Stimulated activated naive CD8-positive, alpha-beta T cell treated with anti-CD3 and anti-CD28 coated beads, Interleukin-15, Interleukin-2, amounts not matched to agents 100 ng/mL and 50 ng/mL, for 24 hours (primary cell): Measurements from ENCODE around the gene B3GALT5.

Source experiments
- H3K27ac Mint-ChIP-seq: one replicate; pipeline ENCODE4 v1.8.0; 2021; ENCODE audit warnings: mild to moderate bottlenecking, mixed read lengths
- H3K27me3 Mint-ChIP-seq: one replicate; pipeline ENCODE4 v1.8.0; 2021; ENCODE audit warnings: mixed read lengths
- H3K36me3 Mint-ChIP-seq: one replicate; pipeline ENCODE4 v1.8.0; 2021; ENCODE audit warnings: low read depth, mixed read lengths
- H3K4me1 Mint-ChIP-seq: one replicate; pipeline ENCODE4 v1.8.0; 2021; ENCODE audit warnings: low read depth, mixed read lengths
- H3K4me3 Mint-ChIP-seq: one replicate; pipeline ENCODE4 v1.8.0; 2021; ENCODE audit warnings: mild to moderate bottlenecking, mixed read lengths
- H3K9me3 Mint-ChIP-seq: one replicate; pipeline ENCODE4 v1.8.0; 2021; ENCODE audit warnings: mixed read lengths

The B3GALT5 gene

DNA sequence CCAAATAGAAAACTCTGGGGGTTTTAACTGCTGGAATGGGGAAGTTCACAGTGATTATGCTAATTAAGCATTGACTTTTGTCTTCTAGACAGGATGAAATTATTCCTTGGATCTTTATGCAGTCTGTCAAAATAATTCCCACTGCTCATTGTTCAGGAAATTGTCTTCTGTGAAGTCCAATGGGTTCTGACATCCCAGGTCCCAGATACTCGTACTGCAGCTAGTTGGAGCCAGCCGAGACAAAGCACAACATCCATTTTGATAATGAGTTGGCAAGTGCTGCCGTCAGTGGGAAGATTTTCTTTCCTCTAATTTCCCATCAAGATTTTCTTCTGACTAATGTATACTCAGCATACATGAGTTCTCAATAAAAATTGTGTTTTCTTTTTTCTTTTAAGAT is 17.3 kb upstream of the B3GALT5 start:
- peaks cover 1% of the 10 kb centered on the region for H3K27me3 Mint-ChIP-seq
- no peak overlapping the region for H3K4me3 Mint-ChIP-seq
- H3K4me1 Mint-ChIP-seq, result no peaks in the 10 kb centered on the region
- no peaks in the 10 kb centered on the region for H3K9me3 Mint-ChIP-seq
- no peaks in the 10 kb centered on the region for H3K36me3 Mint-ChIP-seq
- H3K27ac Mint-ChIP-seq, result no peak overlapping the region

- Mint-ChIP-seq H3K4me3 (no peak overlapping the region), H3K27ac (no peak overlapping the region), H3K4me1 (no peaks in the 10 kb centered on the region), H3K27me3 (peaks cover 5% of the 10 kb centered on the region), H3K36me3 (no peaks in the 10 kb centered on the region), H3K9me3 (no peaks in the 10 kb centered on the region)
These were observed 15.1 kb upstream of the B3GALT5 start for GRCh38 chr21:39597595-39597994.

DNA sequence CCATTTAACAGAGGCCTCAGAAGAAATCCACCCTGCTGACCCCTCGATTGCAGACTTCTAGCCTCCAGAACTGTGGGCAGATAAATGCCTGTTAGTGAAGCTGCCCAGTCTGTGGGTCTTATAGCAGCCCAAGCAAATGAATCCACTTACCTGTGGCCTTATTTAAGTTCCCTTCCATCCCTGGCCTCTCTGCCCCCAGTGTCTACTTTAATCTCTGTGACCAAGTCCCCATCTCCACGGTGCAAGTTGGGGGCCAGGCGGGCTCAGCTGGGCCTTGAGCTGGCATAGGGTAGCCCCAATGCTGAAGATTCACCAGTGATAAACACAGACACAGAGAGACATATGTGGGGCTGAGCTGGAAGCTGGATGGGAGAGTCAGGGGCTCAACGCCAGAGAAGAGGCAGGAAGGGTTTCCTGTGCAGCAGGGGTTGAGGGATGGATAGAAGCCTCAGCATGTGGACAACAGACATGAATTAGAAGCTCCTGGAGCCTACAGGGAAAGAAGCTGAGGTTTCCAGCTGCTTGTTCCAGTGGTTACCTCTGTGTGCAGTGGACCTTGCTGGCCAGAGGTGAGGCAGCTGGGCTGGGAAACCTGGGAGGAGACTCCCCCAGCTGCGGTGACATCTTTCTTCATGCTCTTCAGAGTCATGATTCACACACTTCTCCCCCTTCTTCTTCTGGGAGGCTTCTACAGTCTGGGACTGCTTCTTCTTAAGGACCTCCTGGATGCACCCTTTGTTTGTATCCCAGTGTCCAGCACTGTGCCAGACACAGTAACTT is 13.4 kb upstream of the B3GALT5 start:
- H3K27ac Mint-ChIP-seq, result no peak overlapping the region

DNA sequence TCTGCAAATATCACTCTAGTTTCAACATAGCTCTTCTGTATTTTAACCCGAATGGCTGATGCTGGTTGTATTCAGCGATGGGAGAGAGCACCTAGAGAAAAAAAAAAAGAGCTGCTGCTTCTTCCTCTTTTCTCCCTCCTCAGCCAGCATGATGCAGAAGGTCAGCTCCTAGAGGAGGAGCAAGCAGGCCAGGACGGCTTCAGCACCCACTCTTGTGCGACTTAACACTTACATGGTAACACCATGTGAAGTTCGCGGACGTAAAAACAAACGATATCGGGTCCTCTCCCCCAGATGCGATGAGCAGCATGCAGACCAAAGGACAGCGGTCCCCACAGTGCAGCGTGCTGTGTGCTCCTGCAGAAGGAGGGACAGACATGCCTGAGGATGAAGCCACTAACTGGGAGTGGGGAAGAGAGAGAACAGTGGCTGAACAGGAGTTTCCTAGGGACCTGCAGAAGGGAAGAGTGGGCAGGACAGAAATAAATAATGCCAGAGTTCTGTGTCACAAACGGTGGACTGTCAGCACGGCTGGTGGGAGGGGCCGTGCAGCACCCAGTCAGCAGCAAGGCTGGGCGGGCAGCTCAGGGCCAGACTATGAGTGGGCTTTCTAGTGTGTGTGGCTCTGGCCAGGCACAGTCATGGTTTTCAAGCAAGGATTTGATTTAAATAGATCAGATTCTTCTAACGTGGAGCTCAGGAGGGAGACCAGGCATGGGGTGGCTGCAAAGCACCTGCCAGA is 11.4 kb upstream of the B3GALT5 start:
- Mint-ChIP-seq H3K4me1 (no peaks in the 10 kb centered on the region), H3K4me3 (no peak overlapping the region), H3K27me3 (peaks cover 5% of the 10 kb centered on the region), H3K9me3 (no peaks in the 10 kb centered on the region), H3K36me3 (no peaks in the 10 kb centered on the region), H3K27ac (no peak overlapping the region)

More for the DNA sequence above, 13.4 kb upstream of the B3GALT5 start:
- Mint-ChIP-seq H3K27me3 (peaks cover 5% of the 10 kb centered on the region), H3K36me3 (no peaks in the 10 kb centered on the region), H3K9me3 (no peaks in the 10 kb centered on the region), H3K4me1 (no peaks in the 10 kb centered on the region), H3K4me3 (no peak overlapping the region)

- Mint-ChIP-seq H3K27me3 (peaks cover 5% of the 10 kb centered on the region), H3K27ac (no peak overlapping the region), H3K36me3 (no peaks in the 10 kb centered on the region), H3K4me3 (no peak overlapping the region), H3K9me3 (no peaks in the 10 kb centered on the region), H3K4me1 (no peaks in the 10 kb centered on the region)
These were observed 10.6 kb upstream of the B3GALT5 start for GRCh38 chr21:39602076-39602689.

DNA sequence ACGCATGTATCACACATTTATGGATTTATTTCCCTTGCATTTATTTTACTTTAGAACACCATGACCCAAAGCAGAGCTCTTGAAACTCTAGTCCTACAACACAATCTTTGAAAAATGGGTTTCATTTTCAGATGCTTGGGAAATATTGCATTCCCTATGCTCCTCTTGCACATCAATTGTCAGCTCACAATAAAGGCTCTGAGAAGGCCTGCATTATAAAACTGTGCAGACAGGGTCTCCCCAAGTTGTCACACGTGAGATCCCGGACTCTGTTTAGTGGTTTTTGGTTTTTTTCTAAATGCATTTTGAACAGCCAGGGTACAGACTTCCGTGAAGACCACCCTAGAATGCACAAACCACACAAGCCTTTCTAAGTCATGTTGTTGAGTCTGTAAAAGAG is 9.9 kb upstream of the B3GALT5 start:
- Mint-ChIP-seq H3K27ac (no peak overlapping the region), H3K36me3 (no peaks in the 10 kb centered on the region), H3K4me3 (no peak overlapping the region), H3K27me3 (peaks cover 5% of the 10 kb centered on the region), H3K9me3 (no peaks in the 10 kb centered on the region), H3K4me1 (no peaks in the 10 kb centered on the region)

DNA sequence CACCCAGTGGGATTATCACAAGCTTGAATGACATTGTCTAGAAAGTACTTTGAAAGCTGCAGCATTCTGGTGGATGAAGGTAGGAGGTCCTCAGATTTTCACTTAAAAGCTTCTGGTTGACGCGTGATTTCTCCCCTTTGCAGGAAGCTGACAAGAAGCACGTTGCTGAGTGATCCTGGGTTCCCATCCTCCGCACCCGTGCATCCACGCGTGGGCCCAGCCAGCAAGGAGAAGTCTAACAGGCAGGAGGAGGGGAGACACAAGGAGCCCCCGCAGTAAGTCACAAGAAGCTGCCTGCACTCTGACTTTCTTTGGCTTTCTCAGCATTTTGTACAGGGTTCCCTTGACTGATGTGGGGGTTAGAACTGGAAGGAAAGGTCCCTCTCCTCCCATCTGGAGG is 7.8 kb upstream of the B3GALT5 start:
- peaks cover 5% of the 10 kb centered on the region for H3K27me3 Mint-ChIP-seq
- H3K9me3 Mint-ChIP-seq, result no peaks in the 10 kb centered on the region
- H3K4me1 Mint-ChIP-seq, result no peaks in the 10 kb centered on the region
- H3K27ac Mint-ChIP-seq, result no peak overlapping the region
- no peak overlapping the region for H3K4me3 Mint-ChIP-seq
- H3K36me3 Mint-ChIP-seq, result no peaks in the 10 kb centered on the region

DNA sequence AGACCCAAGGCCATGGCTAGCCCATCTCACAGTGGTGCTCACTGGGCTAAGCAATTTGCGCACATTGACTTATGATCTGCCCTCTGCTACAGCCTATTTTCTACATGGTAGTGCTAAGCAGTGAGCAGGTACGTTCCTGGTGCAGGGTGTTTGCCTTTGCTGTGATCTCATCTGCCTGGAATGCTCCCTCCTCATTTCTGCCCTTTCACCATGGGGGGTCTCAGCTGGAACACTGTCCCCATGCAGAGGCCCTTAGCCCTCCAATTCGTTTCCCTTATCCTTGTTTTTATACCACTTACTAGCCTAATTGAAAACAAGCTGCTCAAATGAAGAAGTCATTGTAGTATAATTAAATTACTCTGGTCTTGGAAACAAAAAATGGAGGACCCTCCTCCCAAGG is 2.0 kb upstream of the B3GALT5 start:
- Mint-ChIP-seq H3K27ac (no peak overlapping the region), H3K36me3 (no peaks in the 10 kb centered on the region), H3K4me1 (no peaks in the 10 kb centered on the region), H3K4me3 (no peak overlapping the region), H3K27me3 (peaks cover 31% of the 10 kb centered on the region), H3K9me3 (no peaks in the 10 kb centered on the region)

DNA sequence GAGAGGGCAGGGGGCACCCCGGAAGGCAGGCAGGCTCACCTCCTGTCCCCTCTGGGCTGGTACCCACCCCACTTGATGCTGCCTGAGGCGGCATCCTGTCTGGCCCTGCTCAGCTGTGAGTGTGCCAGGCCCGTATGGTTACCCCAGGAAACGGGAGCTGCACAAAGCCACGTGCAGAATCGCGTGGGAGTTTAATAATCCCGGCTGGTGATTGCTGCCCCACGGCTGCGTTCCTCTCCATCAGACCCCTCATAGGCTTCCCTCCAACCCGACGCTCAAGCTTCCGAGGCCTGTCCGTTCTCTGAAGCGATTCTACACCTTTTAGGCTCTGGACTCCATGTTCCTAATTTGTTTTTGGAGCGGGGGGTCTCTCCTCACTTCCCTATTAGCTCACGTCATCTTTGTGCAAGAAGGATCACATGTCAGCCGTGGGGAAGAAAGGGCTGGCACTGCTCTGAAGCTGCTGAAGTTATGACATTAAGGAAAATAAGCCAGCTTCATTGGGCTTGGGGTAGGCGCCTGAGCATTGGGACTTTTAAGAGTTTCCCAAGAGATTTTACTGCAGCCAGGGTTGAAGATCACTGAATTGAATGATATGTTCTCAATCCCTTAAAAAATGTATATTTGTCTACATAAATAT is 1.1 kb upstream of the B3GALT5 start:
- Mint-ChIP-seq H3K27ac (no peak overlapping the region), H3K4me1 (no peaks in the 10 kb centered on the region), H3K27me3 (peaks cover 36% of the 10 kb centered on the region), H3K9me3 (no peaks in the 10 kb centered on the region), H3K36me3 (no peaks in the 10 kb centered on the region), H3K4me3 (no peak overlapping the region)

DNA sequence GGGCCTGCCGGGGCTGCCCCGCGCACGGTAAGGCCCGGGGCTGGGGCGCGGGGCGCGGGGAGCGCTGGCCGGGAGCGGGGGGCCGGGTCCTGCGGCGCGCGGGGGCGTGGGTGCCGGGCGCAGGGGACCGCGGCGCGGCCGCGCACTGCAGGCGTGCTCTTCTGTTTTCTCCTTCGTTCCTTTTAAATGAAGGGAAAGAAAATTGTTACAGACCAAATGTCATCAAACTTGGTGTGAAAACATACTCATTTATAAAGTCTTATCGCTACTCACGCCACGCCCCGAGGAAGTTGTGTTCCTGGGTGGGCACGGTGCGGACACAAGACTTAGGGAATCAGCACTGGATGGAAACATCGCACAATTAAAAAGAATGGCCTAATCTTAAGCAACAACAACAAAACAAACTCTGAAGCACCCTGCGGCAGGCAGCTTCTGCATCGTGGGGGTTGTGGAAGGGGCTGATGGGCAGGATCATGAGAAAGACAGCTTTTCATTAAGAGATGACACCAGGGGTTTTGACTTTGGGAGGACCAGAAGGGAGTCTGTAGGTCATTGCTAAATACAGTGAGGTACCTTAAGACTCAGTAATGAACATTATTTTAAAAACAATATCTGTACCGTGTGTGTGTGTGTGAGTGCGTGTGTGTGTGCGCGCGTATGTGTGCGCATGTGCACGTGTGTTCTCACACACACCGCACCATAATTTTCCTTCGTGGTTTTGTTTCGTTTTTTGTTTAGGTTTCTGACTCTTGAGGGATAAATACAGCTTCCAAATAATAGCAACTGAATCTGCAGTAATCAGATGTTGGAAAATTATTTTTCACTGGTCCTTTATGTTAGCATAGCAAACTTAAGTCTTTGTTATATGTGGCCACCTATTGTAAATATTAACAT is 548 bp downstream of the B3GALT5 start:
- Mint-ChIP-seq H3K36me3 (no peaks in the 10 kb centered on the region), H3K4me3 (no peak overlapping the region), H3K27me3 (peaks cover 43% of the 10 kb centered on the region), H3K9me3 (no peaks in the 10 kb centered on the region), H3K27ac (no peak overlapping the region), H3K4me1 (no peaks in the 10 kb centered on the region)

DNA sequence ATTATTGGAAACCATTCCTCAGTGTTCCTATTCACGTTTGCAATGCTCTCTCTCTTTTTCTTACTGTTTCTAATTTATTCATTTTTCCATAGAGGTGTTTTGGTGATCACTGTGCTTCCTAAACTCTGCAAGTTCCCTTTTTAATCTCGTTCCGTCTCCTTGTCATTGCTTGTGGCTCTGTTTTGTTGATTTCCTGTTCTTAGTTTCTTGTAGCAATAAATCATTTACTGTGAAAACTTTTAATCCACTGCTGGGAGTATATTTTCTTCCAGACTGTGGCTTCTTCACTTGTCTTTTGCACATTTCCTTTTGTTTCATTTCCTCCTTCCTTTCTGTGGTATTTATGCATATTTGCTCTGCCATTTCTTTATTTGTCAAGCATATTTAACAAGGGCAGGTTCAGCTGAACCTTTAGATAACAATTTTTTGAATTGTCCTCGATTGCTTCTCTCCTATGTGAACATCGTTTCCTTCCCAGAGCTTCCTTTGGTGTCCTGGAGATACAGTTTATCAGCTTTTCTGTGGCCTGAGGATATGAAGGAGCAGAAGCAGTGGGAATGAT is 3.6 kb downstream of the B3GALT5 start:
- H3K9me3 Mint-ChIP-seq, result peaks cover 4% of the 10 kb centered on the region
- no peak overlapping the region for H3K27ac Mint-ChIP-seq
- H3K4me1 Mint-ChIP-seq, result no peaks in the 10 kb centered on the region
- H3K27me3 Mint-ChIP-seq, result peaks cover 46% of the 10 kb centered on the region
- H3K4me3 Mint-ChIP-seq, result no peak overlapping the region
- no peaks in the 10 kb centered on the region for H3K36me3 Mint-ChIP-seq

GRCh38 chr21:39620856-39621255 is 8.1 kb downstream of the B3GALT5 start:
- Mint-ChIP-seq H3K4me3 (no peak overlapping the region), H3K4me1 (no peaks in the 10 kb centered on the region), H3K36me3 (no peaks in the 10 kb centered on the region), H3K27me3 (peaks cover 14% of the 10 kb centered on the region), H3K27ac (no peak overlapping the region), H3K9me3 (peaks cover 10% of the 10 kb centered on the region)

DNA sequence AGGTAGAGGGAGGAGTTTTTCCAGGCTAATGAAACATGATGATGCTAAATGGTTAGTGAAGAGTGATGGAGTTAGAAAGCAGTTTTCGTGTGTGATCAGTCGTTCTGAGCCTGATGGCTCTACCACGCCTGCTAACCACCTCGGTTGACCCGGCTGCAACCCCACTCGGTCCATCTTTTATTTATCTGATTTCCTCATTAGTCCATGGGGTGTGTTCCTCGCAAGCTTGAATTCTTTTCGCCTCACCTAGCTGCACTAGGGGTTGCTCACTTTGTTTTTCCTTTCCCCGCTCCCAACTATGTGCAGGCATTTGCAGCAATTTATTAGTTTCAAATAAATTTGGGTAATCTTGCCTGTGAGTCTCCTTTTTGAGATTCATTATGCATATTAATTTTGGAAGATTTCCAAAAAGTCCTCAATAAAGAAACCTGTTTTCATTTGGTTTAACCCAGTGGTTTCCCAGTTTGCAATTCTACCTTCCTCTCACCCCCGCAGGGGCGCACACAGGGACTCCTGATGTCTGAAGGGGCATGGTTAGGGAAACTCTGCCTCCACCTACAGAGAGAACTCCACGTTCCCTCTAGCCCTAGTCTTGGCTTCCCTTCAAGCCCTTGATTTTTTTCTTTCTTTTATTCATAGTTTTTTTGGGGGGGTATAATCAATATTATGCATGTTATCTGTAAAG is 12.6 kb downstream of the B3GALT5 start:
- H3K27me3 Mint-ChIP-seq, result peaks cover 3% of the 10 kb centered on the region
- H3K4me1 Mint-ChIP-seq, result no peaks in the 10 kb centered on the region
- peaks cover 6% of the 10 kb centered on the region for H3K9me3 Mint-ChIP-seq
- no peaks in the 10 kb centered on the region for H3K36me3 Mint-ChIP-seq
- no peak overlapping the region for H3K27ac Mint-ChIP-seq
- H3K4me3 Mint-ChIP-seq, result no peak overlapping the region
